ENCODE data around the gene ARF3.

DNA sequence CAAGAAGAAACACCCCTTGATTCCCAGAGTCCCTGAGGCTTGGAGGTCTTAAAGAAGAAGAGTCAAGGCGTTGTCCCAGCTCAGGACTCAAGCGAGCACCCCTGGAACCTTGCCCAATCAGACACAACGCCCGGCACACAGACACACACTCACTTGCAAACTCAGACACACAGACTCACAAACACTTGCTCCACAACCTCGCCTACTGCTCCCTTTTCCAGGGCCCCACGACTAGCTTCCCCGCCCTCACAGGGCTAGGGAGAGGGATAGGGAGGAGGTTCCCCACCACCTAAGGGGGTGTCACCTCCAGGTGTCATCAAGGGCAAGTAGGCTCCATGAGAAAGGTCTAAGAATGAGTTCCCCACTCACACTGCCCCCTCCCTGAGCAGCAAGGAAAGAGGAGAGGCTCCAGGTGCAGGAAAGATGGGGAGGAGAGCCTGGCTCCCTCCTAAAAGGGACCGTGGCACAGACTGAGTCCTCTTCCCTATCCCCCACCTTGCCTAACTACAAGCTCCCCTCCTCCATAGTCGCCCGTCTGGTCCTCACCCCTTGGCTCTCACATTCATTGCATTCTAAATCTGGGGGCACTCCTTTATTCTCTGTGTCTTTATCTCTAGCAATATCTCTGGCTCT is 13.5 kb upstream of the ARF3 start:
- TF ChIP-seq, protein P1, sequence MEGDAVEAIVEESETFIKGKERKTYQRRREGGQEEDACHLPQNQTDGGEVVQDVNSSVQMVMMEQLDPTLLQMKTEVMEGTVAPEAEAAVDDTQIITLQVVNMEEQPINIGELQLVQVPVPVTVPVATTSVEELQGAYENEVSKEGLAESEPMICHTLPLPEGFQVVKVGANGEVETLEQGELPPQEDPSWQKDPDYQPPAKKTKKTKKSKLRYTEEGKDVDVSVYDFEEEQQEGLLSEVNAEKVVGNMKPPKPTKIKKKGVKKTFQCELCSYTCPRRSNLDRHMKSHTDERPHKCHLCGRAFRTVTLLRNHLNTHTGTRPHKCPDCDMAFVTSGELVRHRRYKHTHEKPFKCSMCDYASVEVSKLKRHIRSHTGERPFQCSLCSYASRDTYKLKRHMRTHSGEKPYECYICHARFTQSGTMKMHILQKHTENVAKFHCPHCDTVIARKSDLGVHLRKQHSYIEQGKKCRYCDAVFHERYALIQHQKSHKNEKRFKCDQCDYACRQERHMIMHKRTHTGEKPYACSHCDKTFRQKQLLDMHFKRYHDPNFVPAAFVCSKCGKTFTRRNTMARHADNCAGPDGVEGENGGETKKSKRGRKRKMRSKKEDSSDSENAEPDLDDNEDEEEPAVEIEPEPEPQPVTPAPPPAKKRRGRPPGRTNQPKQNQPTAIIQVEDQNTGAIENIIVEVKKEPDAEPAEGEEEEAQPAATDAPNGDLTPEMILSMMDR (conservative IDR thresholded peaks at IDR 0.05 in 1 of 2, IDR thresholded peaks at IDR 0.05 in 1 of 2; ENCODE audit: extremely low read depth in 1 of 2, insufficient read depth in 1 of 2, low read depth in 1 of 2, low read length in 2 of 2) = no peak
- TF ChIP-seq EZH2 (IDR thresholded peaks at IDR 0.05; ENCODE audit: borderline replicate concordance, low read length) = no peak

Data from mammary epithelial cell (primary cell).